ENCODE measurements around the gene CDCA8. TPM values are rescaled to one million over a fixed set of nuclear protein-coding genes. Genes with fewer than 3 reads are reported as not detected.

The CDCA8 gene
- total and polyA plus RNA-seq, 5 donors from 2014 or later, result 1.3 to 3.7 (median 3.0) TPM

GRCh38 chr1:37723390-37724078 lies 31.2 kb downstream of the CDCA8 start:
- no peak overlapping the region for H3K27ac Mint-ChIP-seq
- no peaks in the 10 kb centered on the region for H3K36me3 Mint-ChIP-seq
- no peaks in the 10 kb centered on the region for H3K4me1 Mint-ChIP-seq
- no peak overlapping the region for H3K27ac ChIP-seq (ENCODE audit: insufficient read depth, low read length, poor library complexity, severe bottlenecking)
- H3K36me3 ChIP-seq (ENCODE audit: control insufficient read depth, insufficient read depth, low read length), result no peaks in the 10 kb centered on the region
- H3K27me3 ChIP-seq (ENCODE audit: control insufficient read depth, insufficient read depth, low read length), result no peaks in the 10 kb centered on the region
- H3K4me3 Mint-ChIP-seq, result no peak overlapping the region
- H3K4me1 ChIP-seq (ENCODE audit: control insufficient read depth, insufficient read depth, low read length, poor library complexity, severe bottlenecking), result no peaks in the 10 kb centered on the region
- H3K27me3 Mint-ChIP-seq, result peaks cover 2% of the 10 kb centered on the region
- DNase-seq, result no peak
- no peak for ATAC-seq (ENCODE audit: low read depth in 2 of 2)
- no peaks in the 10 kb centered on the region for H3K9me3 Mint-ChIP-seq
- no peaks in the 10 kb centered on the region for H3K9me3 ChIP-seq (ENCODE audit: control insufficient read depth in 2 of 2, low read length in 2 of 2)
- no peak overlapping the region for H3K4me3 ChIP-seq (ENCODE audit: low read depth, low read length)

GRCh38 chr1:37724575-37724974 lies 32.3 kb downstream of the CDCA8 start:
- H3K36me3 Mint-ChIP-seq, result no peaks in the 10 kb centered on the region
- H3K4me3 Mint-ChIP-seq, result no peak overlapping the region
- no peaks in the 10 kb centered on the region for H3K9me3 Mint-ChIP-seq
- Histone ChIP-seq H3K4me1 (ENCODE audit: control insufficient read depth, insufficient read depth, low read length, poor library complexity, severe bottlenecking) (no peaks in the 10 kb centered on the region), H3K36me3 (ENCODE audit: control insufficient read depth, insufficient read depth, low read length) (no peaks in the 10 kb centered on the region), H3K4me3 (ENCODE audit: low read depth, low read length) (no peak overlapping the region), H3K27me3 (ENCODE audit: control insufficient read depth, insufficient read depth, low read length) (no peaks in the 10 kb centered on the region), H3K9me3 (ENCODE audit: control insufficient read depth in 2 of 2, low read length in 2 of 2) (no peaks in the 10 kb centered on the region), H3K27ac (ENCODE audit: insufficient read depth, low read length, poor library complexity, severe bottlenecking) (no peak overlapping the region)
- no peak for DNase-seq
- H3K27me3 Mint-ChIP-seq, result peaks cover 6% of the 10 kb centered on the region
- H3K27ac Mint-ChIP-seq, result no peak overlapping the region
- no peak for ATAC-seq (ENCODE audit: low read depth in 2 of 2)
- H3K4me1 Mint-ChIP-seq, result no peaks in the 10 kb centered on the region

GRCh38 chr1:37725851-37726613 lies 33.7 kb downstream of the CDCA8 start:
- Histone ChIP-seq H3K27me3 (ENCODE audit: control insufficient read depth, insufficient read depth, low read length) (no peaks in the 10 kb centered on the region), H3K9me3 (ENCODE audit: control insufficient read depth in 2 of 2, low read length in 2 of 2) (no peaks in the 10 kb centered on the region), H3K36me3 (ENCODE audit: control insufficient read depth, insufficient read depth, low read length) (no peaks in the 10 kb centered on the region), H3K4me3 (ENCODE audit: low read depth, low read length) (no peak overlapping the region), H3K27ac (ENCODE audit: insufficient read depth, low read length, poor library complexity, severe bottlenecking) (no peak overlapping the region), H3K4me1 (ENCODE audit: control insufficient read depth, insufficient read depth, low read length, poor library complexity, severe bottlenecking) (no peaks in the 10 kb centered on the region)
- Mint-ChIP-seq H3K4me1 (no peaks in the 10 kb centered on the region), H3K27me3 (peaks cover 11% of the 10 kb centered on the region), H3K36me3 (no peaks in the 10 kb centered on the region), H3K27ac (no peak overlapping the region), H3K9me3 (no peaks in the 10 kb centered on the region), H3K4me3 (no peak overlapping the region)
- DNase-seq, result no peak
- no peak for ATAC-seq (ENCODE audit: low read depth in 2 of 2)

GRCh38 chr1:37726751-37727585 lies 34.7 kb downstream of the CDCA8 start:
- Mint-ChIP-seq H3K27me3 (peaks cover 11% of the 10 kb centered on the region), H3K36me3 (no peaks in the 10 kb centered on the region), H3K4me3 (no peak overlapping the region), H3K27ac (no peak overlapping the region), H3K4me1 (no peaks in the 10 kb centered on the region), H3K9me3 (no peaks in the 10 kb centered on the region)
- no peak overlapping the region for H3K27ac ChIP-seq (ENCODE audit: insufficient read depth, low read length, poor library complexity, severe bottlenecking)
- no peaks in the 10 kb centered on the region for H3K36me3 ChIP-seq (ENCODE audit: control insufficient read depth, insufficient read depth, low read length)
- DNase-seq, result no peak
- H3K4me3 ChIP-seq (ENCODE audit: low read depth, low read length), result no peak overlapping the region
- no peaks in the 10 kb centered on the region for H3K27me3 ChIP-seq (ENCODE audit: control insufficient read depth, insufficient read depth, low read length)
- H3K9me3 ChIP-seq (ENCODE audit: control insufficient read depth in 2 of 2, low read length in 2 of 2), result no peaks in the 10 kb centered on the region
- no peaks in the 10 kb centered on the region for H3K4me1 ChIP-seq (ENCODE audit: control insufficient read depth, insufficient read depth, low read length, poor library complexity, severe bottlenecking)
- no peak for ATAC-seq (ENCODE audit: low read depth in 2 of 2)

GRCh38 chr1:37728416-37728815 lies 36.1 kb downstream of the CDCA8 start:
- H3K4me3 Mint-ChIP-seq, result no peak overlapping the region
- Histone ChIP-seq H3K27ac (ENCODE audit: insufficient read depth, low read length, poor library complexity, severe bottlenecking) (no peak overlapping the region), H3K9me3 (ENCODE audit: control insufficient read depth in 2 of 2, low read length in 2 of 2) (no peaks in the 10 kb centered on the region), H3K27me3 (ENCODE audit: control insufficient read depth, insufficient read depth, low read length) (no peaks in the 10 kb centered on the region), H3K36me3 (ENCODE audit: control insufficient read depth, insufficient read depth, low read length) (no peaks in the 10 kb centered on the region), H3K4me3 (ENCODE audit: low read depth, low read length) (no peak overlapping the region), H3K4me1 (ENCODE audit: control insufficient read depth, insufficient read depth, low read length, poor library complexity, severe bottlenecking) (no peaks in the 10 kb centered on the region)
- no peak for ATAC-seq (ENCODE audit: low read depth in 2 of 2)
- peaks cover 13% of the 10 kb centered on the region for H3K27me3 Mint-ChIP-seq
- no peak for DNase-seq
- no peaks in the 10 kb centered on the region for H3K9me3 Mint-ChIP-seq
- no peaks in the 10 kb centered on the region for H3K4me1 Mint-ChIP-seq
- H3K27ac Mint-ChIP-seq, result no peak overlapping the region
- H3K36me3 Mint-ChIP-seq, result no peaks in the 10 kb centered on the region

GRCh38 chr1:37730376-37730775 lies 38.1 kb downstream of the CDCA8 start:
- Mint-ChIP-seq H3K27me3 (peaks cover 22% of the 10 kb centered on the region), H3K9me3 (peaks cover 0 to 2% (median 0%) of the 10 kb centered on the region in 7 donors), H3K4me3 (no peak overlapping the region), H3K36me3 (no peaks in the 10 kb centered on the region), H3K27ac (no peak overlapping the region), H3K4me1 (peaks cover 0 to 2% (median 0%) of the 10 kb centered on the region in 4 donors)
- H3K27me3 ChIP-seq (ENCODE audit: control insufficient read depth, insufficient read depth, low read length), result peaks cover 8% of the 10 kb centered on the region
- no peak for DNase-seq
- no peaks in the 10 kb centered on the region for H3K4me1 ChIP-seq (ENCODE audit: control insufficient read depth, insufficient read depth, low read length, poor library complexity, severe bottlenecking)
- H3K4me3 ChIP-seq (ENCODE audit: low read depth, low read length), result no peak overlapping the region
- H3K36me3 ChIP-seq (ENCODE audit: control insufficient read depth, insufficient read depth, low read length), result no peaks in the 10 kb centered on the region
- ATAC-seq (ENCODE audit: low read depth in 2 of 2), result no peak
- no peak overlapping the region for H3K27ac ChIP-seq (ENCODE audit: insufficient read depth, low read length, poor library complexity, severe bottlenecking)
- H3K9me3 ChIP-seq (ENCODE audit: control insufficient read depth in 2 of 2, low read length in 2 of 2), result no peaks in the 10 kb centered on the region

- ATAC-seq (ENCODE audit: low read depth in 2 of 2) (no peak), DNase-seq (no peak)
- Histone ChIP-seq H3K4me3 (ENCODE audit: low read depth, low read length) (no peak overlapping the region), H3K9me3 (ENCODE audit: control insufficient read depth in 2 of 2, low read length in 2 of 2) (no peaks in the 10 kb centered on the region), H3K27me3 (ENCODE audit: control insufficient read depth, insufficient read depth, low read length) (peaks cover 8% of the 10 kb centered on the region), H3K27ac (ENCODE audit: insufficient read depth, low read length, poor library complexity, severe bottlenecking) (no peak overlapping the region), H3K36me3 (ENCODE audit: control insufficient read depth, insufficient read depth, low read length) (no peaks in the 10 kb centered on the region), H3K4me1 (ENCODE audit: control insufficient read depth, insufficient read depth, low read length, poor library complexity, severe bottlenecking) (no peaks in the 10 kb centered on the region)
- peaks cover 0 to 2% (median 0%) of the 10 kb centered on the region in 7 donors for H3K9me3 Mint-ChIP-seq
- peaks cover 0 to 2% (median 0%) of the 10 kb centered on the region in 4 donors for H3K4me1 Mint-ChIP-seq
- H3K4me3 Mint-ChIP-seq, result no peak overlapping the region
- H3K27me3 Mint-ChIP-seq, result peaks cover 28% of the 10 kb centered on the region
- no peak overlapping the region for H3K27ac Mint-ChIP-seq
- H3K36me3 Mint-ChIP-seq, result no peaks in the 10 kb centered on the region
Observed at GRCh38 chr1:37731312-37732019, 39.1 kb downstream of the CDCA8 start.
